Measurements from ENCODE around the gene TMEM254. TPM values are rescaled to one million over a fixed set of nuclear protein-coding genes. Genes with fewer than 3 reads are reported as not detected.
"Not testable (repeated sequence)": the region's sequence is repeated elsewhere in the genome, so short reads cannot be mapped to it uniquely, and the experiment has no call there.

Gene TMEM254
- polyA plus RNA-seq, 1 donor = 49.6 TPM

DNA sequence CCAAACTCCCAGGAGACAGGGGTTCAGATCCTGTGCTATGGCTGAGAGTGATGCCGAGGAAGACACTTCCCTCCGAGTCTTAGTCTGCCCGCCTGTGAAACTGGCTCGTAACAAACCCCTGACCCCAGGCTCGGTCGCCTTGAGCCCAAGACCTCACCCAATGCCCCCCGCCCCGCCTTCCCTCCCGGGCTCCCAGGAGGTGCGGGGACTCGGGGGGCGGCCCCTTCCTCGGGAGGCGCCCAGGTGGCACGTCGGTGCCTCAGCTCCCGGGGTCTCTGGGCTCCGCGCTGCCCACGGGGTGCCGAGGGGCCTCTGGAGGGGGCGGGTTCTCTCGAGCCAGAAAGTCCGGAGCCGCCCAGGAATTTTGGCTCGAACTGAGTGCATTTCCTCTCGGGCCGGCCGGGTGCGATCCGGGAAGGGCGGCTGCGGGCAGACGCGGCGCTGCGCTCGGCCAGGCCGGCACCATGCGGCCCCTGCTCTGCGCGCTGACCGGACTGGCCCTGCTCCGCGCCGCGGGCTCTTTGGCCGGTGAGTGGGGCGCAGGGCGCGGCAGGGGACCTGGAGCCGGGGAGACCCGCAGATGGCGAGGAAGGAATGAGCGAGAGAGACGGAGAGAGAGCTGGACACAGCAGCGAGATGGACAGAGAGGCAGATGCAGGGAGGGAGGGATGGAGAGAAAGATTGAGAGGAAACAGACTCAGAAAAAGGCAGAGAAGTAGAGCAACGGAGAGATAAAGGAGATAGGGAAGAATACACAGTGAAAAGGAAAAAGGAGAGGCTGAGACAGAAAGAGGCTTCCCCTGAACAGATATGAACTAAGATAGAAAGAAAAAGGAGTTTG lies 54.1 kb downstream of the TMEM254 start, which contains the start of gene PLAC9:
TSS of gene PLAC9 (plus strand) at position 432 of the 841 bp plus-strand sequence. CDS start at position 465, 33 bp downstream.
- H3K27me3 ChIP-seq (ENCODE audit: control insufficient read depth, insufficient read depth, low read length) = peaks cover 26% of the 10 kb centered on the region
- H3K4me1 ChIP-seq (ENCODE audit: control insufficient read depth, insufficient read depth, low read length) = no peaks in the 10 kb centered on the region
- peak within 1 kb of the TSS; percentile 26 for H3K4me3 ChIP-seq (ENCODE audit: low read length)
- H3K9me3 ChIP-seq (ENCODE audit: control insufficient read depth, low read depth, low read length) = no peaks in the 10 kb centered on the region
- no peak for DNase-seq
- H3K27ac ChIP-seq (ENCODE audit: low read length) = no peak within 1 kb of the TSS
- no peaks in the 10 kb centered on the region for H3K36me3 ChIP-seq (ENCODE audit: control insufficient read depth, insufficient read depth, low read length)
- WGBS (ENCODE audit: insufficient coverage, low lambda C conversion rate) = 3% methylated on average over 4 of the region's 58 CpGs

GRCh38 chr10:80133206-80133605 lies 54.7 kb downstream of the TMEM254 start:
- no peak overlapping the region for H3K27ac ChIP-seq (ENCODE audit: low read length)
- peaks cover 26% of the 10 kb centered on the region for H3K27me3 ChIP-seq (ENCODE audit: control insufficient read depth, insufficient read depth, low read length)
- peak overlapping the region; percentile 26 for H3K4me3 ChIP-seq (ENCODE audit: low read length)
- WGBS (ENCODE audit: insufficient coverage, low lambda C conversion rate) = 33% methylated on average over 2 of the region's 6 CpGs
- DNase-seq = no peak
- no peaks in the 10 kb centered on the region for H3K4me1 ChIP-seq (ENCODE audit: control insufficient read depth, insufficient read depth, low read length)
- H3K9me3 ChIP-seq (ENCODE audit: control insufficient read depth, low read depth, low read length) = no peaks in the 10 kb centered on the region
- no peaks in the 10 kb centered on the region for H3K36me3 ChIP-seq (ENCODE audit: control insufficient read depth, insufficient read depth, low read length)

DNA sequence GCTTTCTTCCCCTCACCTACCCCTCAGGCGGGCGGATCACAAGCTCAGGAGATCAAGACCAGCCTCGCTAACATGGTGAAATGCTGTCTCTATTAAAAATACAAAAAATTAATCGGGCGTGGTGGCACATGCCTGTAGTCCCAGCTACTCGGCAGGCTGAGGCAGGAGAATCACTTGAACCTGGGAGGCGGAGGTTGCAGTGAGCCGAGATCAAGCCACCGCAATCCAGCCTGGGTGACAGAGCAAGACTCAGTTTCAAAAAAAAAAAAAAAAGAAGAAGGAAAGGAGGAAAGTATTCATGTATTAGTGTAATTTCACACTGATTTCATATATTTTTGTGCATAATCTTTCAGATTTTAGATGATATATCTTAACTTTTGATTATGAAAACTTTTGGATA lies 55.2 kb downstream of the TMEM254 start:
- H3K4me3 ChIP-seq (ENCODE audit: low read length); H3K4me1 ChIP-seq (ENCODE audit: control insufficient read depth, insufficient read depth, low read length); DNase-seq; H3K27ac ChIP-seq (ENCODE audit: low read length); H3K36me3 ChIP-seq (ENCODE audit: control insufficient read depth, insufficient read depth, low read length); H3K9me3 ChIP-seq (ENCODE audit: control insufficient read depth, low read depth, low read length): not testable (repeated sequence)
- peaks cover 26% of the 10 kb centered on the region for H3K27me3 ChIP-seq (ENCODE audit: control insufficient read depth, insufficient read depth, low read length)
- WGBS (ENCODE audit: insufficient coverage, low lambda C conversion rate) = 100% methylated on average over 2 of the region's 9 CpGs

DNA sequence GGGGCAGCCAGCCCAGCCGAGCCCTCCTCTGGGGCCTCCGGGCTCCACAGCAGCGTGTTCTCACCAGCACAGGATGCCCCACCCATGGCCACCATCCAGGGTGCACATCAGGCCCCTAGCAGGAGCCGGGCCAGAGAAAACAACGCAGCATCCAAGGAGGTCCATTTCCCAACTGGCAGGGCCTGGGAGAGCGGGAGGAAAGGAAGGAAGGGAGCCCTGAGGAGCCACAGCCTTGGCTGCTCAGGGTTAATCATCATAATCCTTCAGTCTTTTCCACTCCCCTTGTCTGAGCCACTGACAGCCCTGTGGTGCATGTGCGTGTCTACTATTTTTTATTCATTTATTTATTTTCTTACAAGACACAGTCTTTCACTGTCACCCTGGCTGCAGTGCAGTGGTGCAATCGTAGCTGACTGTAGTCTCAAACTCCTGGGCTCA lies 57.7 kb downstream of the TMEM254 start:
- Histone ChIP-seq H3K9me3 (ENCODE audit: control insufficient read depth, low read depth, low read length) (no peaks in the 10 kb centered on the region), H3K4me1 (ENCODE audit: control insufficient read depth, insufficient read depth, low read length) (no peaks in the 10 kb centered on the region), H3K36me3 (ENCODE audit: control insufficient read depth, insufficient read depth, low read length) (no peaks in the 10 kb centered on the region), H3K27me3 (ENCODE audit: control insufficient read depth, insufficient read depth, low read length) (peaks cover 32% of the 10 kb centered on the region), H3K4me3 (ENCODE audit: low read length) (no peak overlapping the region), H3K27ac (ENCODE audit: low read length) (no peak overlapping the region)
- no CpG with 5 or more reads among the region's 8 CpGs for WGBS (ENCODE audit: insufficient coverage, low lambda C conversion rate)
- no peak for DNase-seq

DNA sequence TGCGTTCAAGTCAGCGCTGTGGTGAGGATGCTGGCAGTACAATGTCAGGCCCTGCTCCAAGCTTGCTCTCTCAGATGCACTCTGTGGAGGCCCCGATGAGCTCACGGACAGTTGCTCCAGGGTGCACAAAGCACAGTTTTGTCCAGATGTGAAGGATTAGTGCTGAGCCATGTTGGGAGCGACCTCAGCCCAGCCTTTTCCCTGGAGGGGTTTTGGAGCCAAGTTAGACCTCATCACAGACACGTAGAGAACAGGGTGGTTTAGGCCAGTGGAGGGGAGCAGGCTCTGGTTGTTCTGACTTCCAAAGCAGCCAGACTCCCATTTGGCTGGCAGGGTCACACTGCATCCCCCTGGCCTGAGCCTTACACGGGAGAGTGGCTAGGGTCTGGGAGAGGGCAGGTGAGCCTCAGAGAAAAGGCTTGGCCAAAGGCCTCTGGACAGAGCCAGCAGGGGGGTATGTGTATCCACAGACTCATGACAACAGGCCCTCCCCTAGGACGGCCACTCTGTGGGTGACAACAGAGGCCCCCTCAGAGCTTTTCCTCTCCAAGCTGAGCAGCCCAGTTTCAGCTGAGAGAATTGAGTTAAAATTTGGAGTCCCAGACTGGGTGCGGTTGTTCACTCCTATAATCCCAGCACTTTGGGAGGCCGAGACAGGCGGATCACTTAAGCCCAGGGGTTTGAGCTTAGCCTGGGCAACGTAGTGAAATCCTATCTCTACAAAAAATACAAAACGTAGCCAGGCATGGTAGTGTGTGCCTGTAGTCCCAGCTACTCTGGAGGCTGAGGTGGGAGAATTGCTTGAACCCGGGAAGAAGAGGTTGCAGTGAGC lies 58.8 kb downstream of the TMEM254 start:
- H3K36me3 ChIP-seq (ENCODE audit: control insufficient read depth, insufficient read depth, low read length) = no peaks in the 10 kb centered on the region
- no peak for DNase-seq
- H3K27me3 ChIP-seq (ENCODE audit: control insufficient read depth, insufficient read depth, low read length) = peaks cover 22% of the 10 kb centered on the region
- H3K4me3 ChIP-seq (ENCODE audit: low read length) = no peak overlapping the region
- H3K9me3 ChIP-seq (ENCODE audit: control insufficient read depth, low read depth, low read length) = no peaks in the 10 kb centered on the region
- H3K4me1 ChIP-seq (ENCODE audit: control insufficient read depth, insufficient read depth, low read length) = no peaks in the 10 kb centered on the region
- no CpG with 5 or more reads among the region's 14 CpGs for WGBS (ENCODE audit: insufficient coverage, low lambda C conversion rate)
- no peak overlapping the region for H3K27ac ChIP-seq (ENCODE audit: low read length)

DNA sequence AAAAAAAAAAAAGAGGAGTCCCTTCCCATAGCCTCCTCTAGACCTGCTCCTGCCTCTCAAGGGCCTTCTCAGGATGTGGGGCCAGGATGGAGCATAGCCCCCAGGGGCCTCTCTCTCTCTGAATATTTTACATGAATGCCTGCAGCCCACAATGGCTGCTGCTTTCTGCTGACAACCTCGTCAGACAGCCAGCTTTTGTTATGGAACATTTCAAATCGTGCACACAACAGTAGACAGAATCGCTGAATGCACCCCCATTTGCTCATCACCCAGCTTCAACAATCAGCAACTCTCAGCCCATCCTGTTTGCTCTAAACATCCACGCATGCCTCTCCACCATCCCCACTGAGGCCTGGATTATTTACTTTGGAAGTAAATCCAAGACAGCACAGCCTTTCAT lies 59.5 kb downstream of the TMEM254 start:
- no CpG with 5 or more reads among the region's 4 CpGs for WGBS (ENCODE audit: insufficient coverage, low lambda C conversion rate)
- Histone ChIP-seq H3K4me1 (ENCODE audit: control insufficient read depth, insufficient read depth, low read length) (no peaks in the 10 kb centered on the region), H3K4me3 (ENCODE audit: low read length) (no peak overlapping the region), H3K27me3 (ENCODE audit: control insufficient read depth, insufficient read depth, low read length) (peaks cover 15% of the 10 kb centered on the region), H3K36me3 (ENCODE audit: control insufficient read depth, insufficient read depth, low read length) (no peaks in the 10 kb centered on the region), H3K27ac (ENCODE audit: low read length) (no peak overlapping the region), H3K9me3 (ENCODE audit: control insufficient read depth, low read depth, low read length) (no peaks in the 10 kb centered on the region)
- DNase-seq = no peak

- H3K9me3 ChIP-seq (ENCODE audit: control insufficient read depth, low read depth, low read length) = no peaks in the 10 kb centered on the region
- no peak overlapping the region for H3K4me3 ChIP-seq (ENCODE audit: low read length)
- no peak overlapping the region for H3K27ac ChIP-seq (ENCODE audit: low read length)
- peaks cover 5% of the 10 kb centered on the region for H3K4me1 ChIP-seq (ENCODE audit: control insufficient read depth, insufficient read depth, low read length)
- peaks cover 6% of the 10 kb centered on the region for H3K27me3 ChIP-seq (ENCODE audit: control insufficient read depth, insufficient read depth, low read length)
- no peaks in the 10 kb centered on the region for H3K36me3 ChIP-seq (ENCODE audit: control insufficient read depth, insufficient read depth, low read length)
- WGBS (ENCODE audit: insufficient coverage, low lambda C conversion rate) = no CpG with 5 or more reads among the region's 2 CpGs
- DNase-seq = no peak
Observed at GRCh38 chr10:80139265-80139664, 60.8 kb downstream of the TMEM254 start.

DNA sequence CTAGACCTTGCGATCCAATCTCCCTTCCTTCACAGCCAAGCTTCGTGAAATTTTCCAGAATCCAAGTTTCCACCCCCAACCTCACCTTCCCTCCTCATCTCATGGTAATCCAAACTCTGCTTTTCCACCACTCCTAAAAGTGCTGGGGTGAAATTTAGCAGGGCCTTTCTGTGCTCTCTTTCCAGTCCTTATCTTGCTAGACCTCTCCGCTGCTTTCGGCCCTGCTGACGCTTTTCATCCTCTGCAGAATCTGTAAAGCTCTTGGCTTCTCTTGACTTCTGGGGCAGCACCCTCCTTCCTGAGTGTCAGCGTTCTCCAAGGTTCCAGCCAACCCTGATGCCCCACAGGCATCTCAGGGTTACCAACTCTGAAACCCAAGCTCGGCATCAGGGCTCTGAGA lies 61.8 kb downstream of the TMEM254 start:
- no peaks in the 10 kb centered on the region for H3K9me3 ChIP-seq (ENCODE audit: control insufficient read depth, low read depth, low read length)
- no peak for DNase-seq
- WGBS (ENCODE audit: insufficient coverage, low lambda C conversion rate) = 83% methylated on average over 1 of the region's 7 CpGs
- H3K4me3 ChIP-seq (ENCODE audit: low read length) = no peak overlapping the region
- peaks cover 6% of the 10 kb centered on the region for H3K27me3 ChIP-seq (ENCODE audit: control insufficient read depth, insufficient read depth, low read length)
- H3K36me3 ChIP-seq (ENCODE audit: control insufficient read depth, insufficient read depth, low read length) = no peaks in the 10 kb centered on the region
- no peak overlapping the region for H3K27ac ChIP-seq (ENCODE audit: low read length)
- peaks cover 8% of the 10 kb centered on the region for H3K4me1 ChIP-seq (ENCODE audit: control insufficient read depth, insufficient read depth, low read length)

GRCh38 chr10:80141696-80142460 lies 63.4 kb downstream of the TMEM254 start:
- no peaks in the 10 kb centered on the region for H3K9me3 ChIP-seq (ENCODE audit: control insufficient read depth, low read depth, low read length)
- WGBS (ENCODE audit: insufficient coverage, low lambda C conversion rate) = no CpG with 5 or more reads among the region's 19 CpGs
- H3K27me3 ChIP-seq (ENCODE audit: control insufficient read depth, insufficient read depth, low read length) = peaks cover 6% of the 10 kb centered on the region
- peaks cover 8% of the 10 kb centered on the region for H3K4me1 ChIP-seq (ENCODE audit: control insufficient read depth, insufficient read depth, low read length)
- no peak overlapping the region for H3K4me3 ChIP-seq (ENCODE audit: low read length)
- no peak for DNase-seq
- H3K27ac ChIP-seq (ENCODE audit: low read length) = no peak overlapping the region
- H3K36me3 ChIP-seq (ENCODE audit: control insufficient read depth, insufficient read depth, low read length) = no peaks in the 10 kb centered on the region

Measured in large intestine (tissue), 3 donors.